Measurements from ENCODE around the gene DDA1. TPM values are rescaled to one million over a fixed set of nuclear protein-coding genes. Genes with fewer than 3 reads are reported as not detected.

Gene DDA1
- polyA plus RNA-seq, 1 experiment, result 38.7 TPM

GRCh38 chr19:17309965-17310461, 650 bp downstream of the DDA1 start:
- H3K27ac ChIP-seq (ENCODE audit: low read depth, low read length), result peak overlapping the region; percentile 31
- CTCF ChIA-PET, result no interaction called here
- peaks cover 4% of the 10 kb centered on the region; the same call in 1 of the 2 replicates for H3K9me3 ChIP-seq (ENCODE audit: control insufficient read depth, insufficient read depth, low read length)
- TF ChIP-seq CTCF (IDR thresholded peaks at IDR 0.05; ENCODE audit: low read depth, low read length), result no peak
- no peaks in the 10 kb centered on the region for H3K27me3 ChIP-seq (ENCODE audit: control insufficient read depth, insufficient read depth, low read length)
- DNase-seq (ENCODE audit: low read depth, low spot score), result no peak
- POLR2A ChIA-PET, result interaction anchor here (1.0 to 1.2 kb wide), 2 partner anchors 8 to 24 kb away, joined by 3 to 13 read pairs; partner anchors contain the start of gene ANO8
- H3K4me3 ChIP-seq (ENCODE audit: low read depth, low read length), result peak overlapping the region; percentile 88

- no peak for DNase-seq (ENCODE audit: low read depth, low spot score)
- Histone ChIP-seq H3K27me3 (ENCODE audit: control insufficient read depth, insufficient read depth, low read length) (no peaks in the 10 kb centered on the region), H3K9me3 (ENCODE audit: control insufficient read depth, insufficient read depth, low read length) (peaks cover 7% of the 10 kb centered on the region; the same call in 1 of the 2 replicates), H3K4me3 (ENCODE audit: low read depth, low read length) (no peak overlapping the region), H3K27ac (ENCODE audit: low read depth, low read length) (peak overlapping the region; percentile 39)
- TF ChIP-seq CTCF (IDR thresholded peaks at IDR 0.05; ENCODE audit: low read depth, low read length), result no peak
- ChIA-PET POLR2A (interaction anchor here (0.6 to 1.0 kb wide), 2 partner anchors 20 to 22 kb away, joined by 3 to 4 read pairs; no protein-coding TSS in a partner anchor), CTCF (interaction anchor here (0.6 kb wide), 1 partner anchor 17 kb away, joined by 3 read pairs; no protein-coding TSS in a partner anchor)
These were observed 2.3 kb downstream of the DDA1 start for GRCh38 chr19:17311455-17312188.

- CTCF ChIA-PET, result no interaction called here
- Histone ChIP-seq H3K9me3 (ENCODE audit: control insufficient read depth, insufficient read depth, low read length) (peaks cover 7% of the 10 kb centered on the region; the same call in 1 of the 2 replicates), H3K4me3 (ENCODE audit: low read depth, low read length) (no peak overlapping the region), H3K27me3 (ENCODE audit: control insufficient read depth, insufficient read depth, low read length) (no peaks in the 10 kb centered on the region), H3K27ac (ENCODE audit: low read depth, low read length) (peak overlapping the region; percentile 39)
- no peak for TF ChIP-seq CTCF (IDR thresholded peaks at IDR 0.05; ENCODE audit: low read depth, low read length)
- DNase-seq (ENCODE audit: low read depth, low spot score), result no peak
- POLR2A ChIA-PET, result interaction anchor here (1.0 kb wide), 1 partner anchor 21 kb away, joined by 3 read pairs; no protein-coding TSS in a partner anchor
These were observed 3.1 kb downstream of the DDA1 start for GRCh38 chr19:17312189-17313113.

- no peak for DNase-seq (ENCODE audit: low read depth, low spot score)
- Histone ChIP-seq H3K9me3 (ENCODE audit: control insufficient read depth, insufficient read depth, low read length) (peaks cover 7% of the 10 kb centered on the region; the same call in 1 of the 2 replicates), H3K4me3 (ENCODE audit: low read depth, low read length) (no peak overlapping the region), H3K27me3 (ENCODE audit: control insufficient read depth, insufficient read depth, low read length) (no peaks in the 10 kb centered on the region), H3K27ac (ENCODE audit: low read depth, low read length) (no peak overlapping the region)
- ChIA-PET CTCF (interaction anchor here (0.7 kb wide), 1 partner anchor 52 kb away, joined by 6 read pairs; no protein-coding TSS in a partner anchor), POLR2A (interaction anchor here (0.6 kb wide), 1 partner anchor 57 kb away, joined by 5 read pairs; no protein-coding TSS in a partner anchor)
- TF ChIP-seq CTCF (IDR thresholded peaks at IDR 0.05; ENCODE audit: low read depth, low read length), result no peak
These were observed 4.7 kb downstream of the DDA1 start for GRCh38 chr19:17314007-17314593.
